ENCODE results near the gene ZNF117. TPM values are rescaled to one million over a fixed set of nuclear protein-coding genes. Genes with fewer than 3 reads are reported as not detected.

ZNF117 gene
- total RNA-seq, 1 donor from 2014 or later: 22.0 TPM

DNA sequence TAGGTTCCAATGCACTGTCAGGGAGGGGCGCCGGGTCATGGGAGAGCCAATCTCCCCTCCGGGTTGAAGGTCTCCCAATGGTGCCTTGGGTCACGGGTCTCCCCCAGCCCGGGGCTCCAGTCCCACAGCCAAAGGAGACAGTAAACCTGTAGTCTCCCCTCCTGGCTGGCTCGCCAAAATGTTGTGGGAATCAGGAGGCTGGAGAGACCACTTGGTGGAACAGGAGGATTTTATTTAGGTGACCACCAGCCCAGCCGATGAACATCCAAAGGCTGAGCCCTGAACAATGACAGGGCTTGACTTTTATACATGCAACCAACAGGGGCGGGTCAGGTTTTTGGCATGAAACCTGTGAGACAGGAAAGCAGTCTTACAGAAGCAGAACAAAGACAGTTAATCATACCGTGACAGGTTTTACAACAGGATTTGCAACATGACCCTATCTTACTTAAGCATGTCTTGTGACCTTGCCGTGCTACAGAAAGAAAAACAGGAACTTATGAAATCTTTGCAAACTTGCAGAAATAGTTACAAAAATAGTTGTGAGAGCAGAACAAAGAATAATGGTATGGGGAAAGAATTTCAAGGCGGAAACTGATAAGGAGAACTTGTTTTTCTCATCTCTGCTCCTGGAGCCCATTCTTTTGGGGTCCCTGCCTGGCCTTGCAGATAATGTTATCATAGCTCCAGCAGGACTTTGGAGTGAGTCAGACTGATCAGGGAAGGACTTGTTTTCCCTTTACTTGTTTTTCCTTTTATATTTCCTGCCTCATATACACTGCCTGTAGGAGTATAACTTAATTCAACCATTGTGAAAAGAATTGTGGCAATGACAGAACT, 8.5 kb upstream of the ZNF117 start:
- H3K4me1 ChIP-seq: peaks cover 23% of the 10 kb centered on the region
- no peak overlapping the region for H3K4me3 ChIP-seq
- ATAC-seq: peak; percentile 60 to 68
- peaks cover 18% of the 10 kb centered on the region for H3K36me3 ChIP-seq
- intact Hi-C loops (cut with DNase I): no loop called here
- peak; percentile 49 for DNase-seq
- TF ChIP-seq, protein P1, sequence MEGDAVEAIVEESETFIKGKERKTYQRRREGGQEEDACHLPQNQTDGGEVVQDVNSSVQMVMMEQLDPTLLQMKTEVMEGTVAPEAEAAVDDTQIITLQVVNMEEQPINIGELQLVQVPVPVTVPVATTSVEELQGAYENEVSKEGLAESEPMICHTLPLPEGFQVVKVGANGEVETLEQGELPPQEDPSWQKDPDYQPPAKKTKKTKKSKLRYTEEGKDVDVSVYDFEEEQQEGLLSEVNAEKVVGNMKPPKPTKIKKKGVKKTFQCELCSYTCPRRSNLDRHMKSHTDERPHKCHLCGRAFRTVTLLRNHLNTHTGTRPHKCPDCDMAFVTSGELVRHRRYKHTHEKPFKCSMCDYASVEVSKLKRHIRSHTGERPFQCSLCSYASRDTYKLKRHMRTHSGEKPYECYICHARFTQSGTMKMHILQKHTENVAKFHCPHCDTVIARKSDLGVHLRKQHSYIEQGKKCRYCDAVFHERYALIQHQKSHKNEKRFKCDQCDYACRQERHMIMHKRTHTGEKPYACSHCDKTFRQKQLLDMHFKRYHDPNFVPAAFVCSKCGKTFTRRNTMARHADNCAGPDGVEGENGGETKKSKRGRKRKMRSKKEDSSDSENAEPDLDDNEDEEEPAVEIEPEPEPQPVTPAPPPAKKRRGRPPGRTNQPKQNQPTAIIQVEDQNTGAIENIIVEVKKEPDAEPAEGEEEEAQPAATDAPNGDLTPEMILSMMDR (IDR thresholded peaks at IDR 0.05): no peak
- peak overlapping the region; percentile 62 for H3K27ac ChIP-seq
- H3K27me3 ChIP-seq (ENCODE audit: low read depth): no peaks in the 10 kb centered on the region
- H3K9me3 ChIP-seq: peaks cover 27% of the 10 kb centered on the region

DNA sequence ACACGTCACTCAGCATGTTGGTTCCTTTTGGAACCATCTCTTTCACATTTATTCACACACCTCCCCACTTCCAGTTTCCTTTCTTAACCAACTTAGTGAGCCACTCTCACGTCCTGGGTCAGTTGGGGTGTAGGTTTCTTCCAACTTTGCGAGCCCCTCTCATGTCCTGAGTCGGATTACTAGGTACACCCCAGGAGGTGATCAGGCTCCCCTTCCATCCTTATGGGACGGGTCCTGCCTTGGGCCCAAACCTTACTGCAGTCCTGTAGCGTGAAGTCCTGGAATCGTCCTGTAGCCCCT, 8.0 kb upstream of the ZNF117 start:
- Histone ChIP-seq H3K27me3 (ENCODE audit: low read depth) (no peaks in the 10 kb centered on the region), H3K4me3 (no peak overlapping the region), H3K27ac (peak overlapping the region; percentile 62), H3K36me3 (peaks cover 18% of the 10 kb centered on the region), H3K9me3 (peaks cover 33% of the 10 kb centered on the region), H3K4me1 (peaks cover 17% of the 10 kb centered on the region)
- TF ChIP-seq, protein P1 (IDR thresholded peaks at IDR 0.05): no peak
- no peak for DNase-seq
- intact Hi-C loops (cut with DNase I): no loop called here
- ATAC-seq: peak in 1 of 2 donors; percentile 6

DNA sequence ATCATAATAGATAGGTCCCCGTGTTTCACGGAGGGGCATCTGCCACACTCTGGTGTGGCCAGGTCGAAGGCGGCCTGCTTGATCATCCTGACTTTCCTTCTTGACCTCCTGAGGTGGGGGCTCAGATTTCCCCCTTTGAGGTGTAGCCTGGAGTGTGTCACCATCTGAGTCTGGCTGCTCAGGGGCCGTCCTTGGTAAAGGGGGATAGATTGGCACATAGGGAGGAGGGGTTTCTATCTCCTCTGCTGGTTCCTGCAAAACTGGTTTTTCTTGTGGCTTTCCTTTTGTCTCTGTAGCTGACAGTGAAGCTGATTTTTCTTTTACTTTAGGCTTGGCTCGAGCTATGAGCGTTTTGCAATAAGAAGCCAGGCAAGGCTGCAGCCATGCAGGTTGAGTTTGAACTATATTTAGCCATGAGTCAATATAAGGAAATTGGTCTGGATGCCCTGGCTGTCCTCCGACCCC, 7.1 kb upstream of the ZNF117 start:
- H3K4me3 ChIP-seq: no peak overlapping the region
- intact Hi-C loops (cut with DNase I): no loop called here
- DNase-seq: no peak

DNA sequence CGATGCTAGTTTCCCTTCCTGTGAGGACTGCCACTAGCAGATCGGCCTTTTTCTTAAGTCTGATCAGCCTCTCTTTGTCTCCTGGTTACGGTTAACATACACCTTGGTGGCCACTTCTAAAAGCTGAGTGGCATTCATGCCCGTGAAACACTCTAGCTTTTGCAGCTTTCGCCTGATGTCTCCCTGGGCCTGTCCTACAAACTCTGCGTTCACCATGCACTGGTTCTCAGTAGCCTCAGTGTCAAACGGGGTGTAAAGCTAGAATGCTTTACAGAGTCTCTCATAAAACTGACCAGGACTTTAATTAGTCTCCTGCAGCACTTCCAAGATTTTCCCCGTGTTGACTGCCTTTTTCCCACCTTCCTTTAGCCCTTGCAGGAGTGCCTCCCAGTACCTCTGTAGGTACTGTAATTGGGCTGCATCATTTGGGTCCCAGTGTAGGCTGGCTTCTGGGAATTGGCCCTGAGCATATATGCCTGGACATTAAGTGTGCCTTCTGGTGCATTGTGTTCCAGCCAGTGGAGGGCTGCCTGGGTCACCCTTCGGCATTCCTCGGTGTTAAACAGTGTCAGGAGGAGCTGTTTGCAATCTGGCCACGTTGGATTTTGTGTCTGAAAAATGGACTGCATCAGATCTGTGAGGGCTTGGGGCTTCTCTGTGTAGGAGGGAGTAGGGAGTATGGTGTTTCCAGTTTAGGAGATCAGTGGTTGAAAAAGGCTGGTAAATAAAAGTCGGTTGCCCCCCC, 6.5 kb upstream of the ZNF117 start:
- intact Hi-C loops (cut with DNase I): no loop called here
- no peaks in the 10 kb centered on the region for H3K27me3 ChIP-seq (ENCODE audit: low read depth)
- ATAC-seq (no peak), DNase-seq (no peak)
- H3K4me3 ChIP-seq: no peak overlapping the region
- TF ChIP-seq, protein P1 (IDR thresholded peaks at IDR 0.05): no peak
- H3K36me3 ChIP-seq: peaks cover 23% of the 10 kb centered on the region
- peak overlapping the region; percentile 7 for H3K27ac ChIP-seq
- peaks cover 40% of the 10 kb centered on the region for H3K9me3 ChIP-seq
- H3K4me1 ChIP-seq: peaks cover 17% of the 10 kb centered on the region

More for the DNA sequence above, 7.1 kb upstream of the ZNF117 start:
- Histone ChIP-seq H3K27ac (peak overlapping the region; percentile 7), H3K36me3 (peaks cover 18% of the 10 kb centered on the region), H3K4me1 (peaks cover 17% of the 10 kb centered on the region), H3K27me3 (ENCODE audit: low read depth) (no peaks in the 10 kb centered on the region), H3K9me3 (peaks cover 40% of the 10 kb centered on the region)
- peak; percentile 61 to 71 for ATAC-seq
- TF ChIP-seq, protein P1 (IDR thresholded peaks at IDR 0.05): no peak

DNA sequence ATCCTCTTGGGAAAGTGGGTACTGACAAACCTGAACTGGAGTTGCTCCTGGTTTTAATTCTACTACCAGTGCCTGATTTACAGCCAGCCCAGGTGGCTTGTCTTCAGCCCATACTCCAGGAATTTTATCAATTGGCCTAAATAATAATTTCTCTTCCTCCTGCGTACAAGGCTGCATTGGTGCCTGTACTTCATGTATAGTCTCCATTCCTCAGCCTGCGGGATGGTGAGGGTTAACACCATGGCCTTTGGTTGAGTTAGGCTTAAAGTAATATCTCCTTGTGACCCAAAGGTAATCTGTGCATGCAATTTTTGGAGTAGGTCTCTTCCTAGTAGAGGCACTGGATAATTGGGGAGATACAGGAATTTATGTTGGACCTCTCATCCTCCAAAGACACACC, 5.5 kb upstream of the ZNF117 start:
- intact Hi-C loops (cut with DNase I): no loop called here
- Histone ChIP-seq H3K27ac (no peak overlapping the region), H3K9me3 (peaks cover 45% of the 10 kb centered on the region), H3K27me3 (ENCODE audit: low read depth) (no peaks in the 10 kb centered on the region), H3K4me1 (peaks cover 17% of the 10 kb centered on the region), H3K36me3 (peaks cover 20% of the 10 kb centered on the region), H3K4me3 (no peak overlapping the region)
- DNase-seq (no peak), ATAC-seq (no peak)
- TF ChIP-seq, protein P1 (IDR thresholded peaks at IDR 0.05): no peak

Data from lower lobe of right lung (tissue), 2 donors.